Muscle layer of colon (tissue), 2 donors: ENCODE data around the gene SUPT3H.
"Not testable (repeated sequence)": the region's sequence is repeated elsewhere in the genome, so short reads cannot be mapped to it uniquely, and the experiment has no call there.

Experiments
- H3K27ac ChIP-seq: one replicate; pipeline ENCODE4 v1.7.0; 2013; ENCODE audit warnings: low read depth, mild to moderate bottlenecking, low read length, moderate library complexity
- H3K27me3 ChIP-seq, 2 donors: one replicate each; pipeline ENCODE4 v1.7.0; 2013; ENCODE audit warnings: low read length in 2 of 2, mild to moderate bottlenecking in 2 of 2; ENCODE audit not compliant: insufficient read depth in 2 of 2, control insufficient read depth in 1 of 2
- H3K36me3 ChIP-seq: one replicate; pipeline ENCODE4 v1.7.0; 2013; ENCODE audit warnings: mild to moderate bottlenecking, low read length; ENCODE audit not compliant: insufficient read depth
- H3K4me1 ChIP-seq: one replicate; pipeline ENCODE4 v1.7.0; 2013; ENCODE audit warnings: mild to moderate bottlenecking, low read length; ENCODE audit not compliant: insufficient read depth
- H3K4me3 ChIP-seq, 2 donors: one replicate each; pipeline ENCODE4 v1.7.0; 2013; ENCODE audit warnings: low read length in 2 of 2, low read depth in 1 of 2, mild to moderate bottlenecking in 1 of 2, moderate library complexity in 1 of 2
- H3K9ac ChIP-seq: one replicate; pipeline ENCODE4 v1.7.0; 2013; ENCODE audit warnings: low read length
- H3K9me3 ChIP-seq: one replicate; pipeline ENCODE4 v1.7.0; 2013; ENCODE audit warnings: mild to moderate bottlenecking, low read length
- donor health status: abdominal sarcoma.
- donor health status: Adenocarcinoma of cecum.

SUPT3H gene

GRCh38 chr6:45192556-45192955 is 185.2 kb downstream of the SUPT3H start:
- Histone ChIP-seq H3K9me3 (no peaks in the 10 kb centered on the region), H3K9ac (no peak overlapping the region), H3K27ac (no peak overlapping the region), H3K4me1 (no peaks in the 10 kb centered on the region), H3K27me3 (no peaks in the 10 kb centered on the region), H3K4me3 (no peak overlapping the region), H3K36me3 (no peaks in the 10 kb centered on the region)

- Histone ChIP-seq H3K36me3 (no peaks in the 10 kb centered on the region), H3K27me3 (no peaks in the 10 kb centered on the region), H3K9me3 (no peaks in the 10 kb centered on the region), H3K9ac (no peak overlapping the region), H3K4me3 (no peak overlapping the region), H3K4me1 (no peaks in the 10 kb centered on the region), H3K27ac (no peak overlapping the region)
These were observed 186.3 kb downstream of the SUPT3H start for GRCh38 chr6:45191414-45191813.

- Histone ChIP-seq H3K4me3 (no peak overlapping the region), H3K36me3 (no peaks in the 10 kb centered on the region), H3K27me3 (no peaks in the 10 kb centered on the region), H3K4me1 (no peaks in the 10 kb centered on the region), H3K9me3 (no peaks in the 10 kb centered on the region), H3K27ac (no peak overlapping the region), H3K9ac (no peak overlapping the region)
These were observed 189.9 kb downstream of the SUPT3H start for GRCh38 chr6:45187836-45188235.

- no peak overlapping the region for H3K4me3 ChIP-seq
- no peaks in the 10 kb centered on the region for H3K4me1 ChIP-seq
- no peaks in the 10 kb centered on the region for H3K9me3 ChIP-seq
- no peaks in the 10 kb centered on the region for H3K36me3 ChIP-seq
- no peak overlapping the region for H3K27ac ChIP-seq
- H3K27me3 ChIP-seq: no peaks in the 10 kb centered on the region
- no peak overlapping the region for H3K9ac ChIP-seq
These were observed 192.1 kb downstream of the SUPT3H start for GRCh38 chr6:45185403-45186251.

- no peaks in the 10 kb centered on the region for H3K27me3 ChIP-seq
- no peaks in the 10 kb centered on the region for H3K4me1 ChIP-seq
- no peak overlapping the region for H3K4me3 ChIP-seq
- H3K9me3 ChIP-seq: no peaks in the 10 kb centered on the region
- H3K9ac ChIP-seq: no peak overlapping the region
- no peak overlapping the region for H3K27ac ChIP-seq
- no peaks in the 10 kb centered on the region for H3K36me3 ChIP-seq
These were observed 192.8 kb downstream of the SUPT3H start for GRCh38 chr6:45184937-45185336.

GRCh38 chr6:45184040-45184439 is 193.7 kb downstream of the SUPT3H start:
- no peaks in the 10 kb centered on the region for H3K4me1 ChIP-seq
- H3K27ac ChIP-seq: no peak overlapping the region
- no peaks in the 10 kb centered on the region for H3K9me3 ChIP-seq

GRCh38 chr6:45176373-45176772 is 201.4 kb downstream of the SUPT3H start:
- H3K36me3 ChIP-seq, H3K4me3 ChIP-seq, H3K9ac ChIP-seq, H3K27ac ChIP-seq, H3K9me3 ChIP-seq, H3K27me3 ChIP-seq, H3K4me1 ChIP-seq: not testable (repeated sequence)

More at GRCh38 chr6:45184040-45184439, 193.7 kb downstream of the SUPT3H start:
- no peak overlapping the region for H3K4me3 ChIP-seq
- H3K27me3 ChIP-seq: no peaks in the 10 kb centered on the region
- no peak overlapping the region for H3K9ac ChIP-seq
- no peaks in the 10 kb centered on the region for H3K36me3 ChIP-seq

- H3K36me3 ChIP-seq: no peaks in the 10 kb centered on the region
- no peaks in the 10 kb centered on the region for H3K4me1 ChIP-seq
- H3K9me3 ChIP-seq: no peaks in the 10 kb centered on the region
- no peaks in the 10 kb centered on the region for H3K27me3 ChIP-seq
- no peak overlapping the region for H3K27ac ChIP-seq
- H3K9ac ChIP-seq: no peak overlapping the region
- H3K4me3 ChIP-seq: no peak overlapping the region
These were observed 202.5 kb downstream of the SUPT3H start for GRCh38 chr6:45175272-45175671.

- no peak overlapping the region for H3K9ac ChIP-seq
- no peak overlapping the region for H3K27ac ChIP-seq
- H3K27me3 ChIP-seq: no peaks in the 10 kb centered on the region
- no peaks in the 10 kb centered on the region for H3K9me3 ChIP-seq
- no peak overlapping the region for H3K4me3 ChIP-seq
- no peaks in the 10 kb centered on the region for H3K4me1 ChIP-seq
- H3K36me3 ChIP-seq: no peaks in the 10 kb centered on the region
These were observed 203.7 kb downstream of the SUPT3H start for GRCh38 chr6:45174045-45174444.

GRCh38 chr6:45171380-45171779 is 206.4 kb downstream of the SUPT3H start:
- no peaks in the 10 kb centered on the region for H3K36me3 ChIP-seq
- H3K9ac ChIP-seq: no peak overlapping the region
- H3K27me3 ChIP-seq: no peaks in the 10 kb centered on the region
- no peaks in the 10 kb centered on the region for H3K4me1 ChIP-seq
- no peaks in the 10 kb centered on the region for H3K9me3 ChIP-seq
- H3K27ac ChIP-seq: no peak overlapping the region
- H3K4me3 ChIP-seq: no peak overlapping the region

- H3K27ac ChIP-seq: no peak overlapping the region
These were observed 207.4 kb downstream of the SUPT3H start for GRCh38 chr6:45170309-45170708.

GRCh38 chr6:45169815-45170214 is 207.9 kb downstream of the SUPT3H start:
- H3K9me3 ChIP-seq: no peaks in the 10 kb centered on the region
- H3K27me3 ChIP-seq: no peaks in the 10 kb centered on the region
- no peaks in the 10 kb centered on the region for H3K4me1 ChIP-seq
- H3K4me3 ChIP-seq: no peak overlapping the region
- no peak overlapping the region for H3K27ac ChIP-seq
- H3K36me3 ChIP-seq: no peaks in the 10 kb centered on the region
- H3K9ac ChIP-seq: no peak overlapping the region

More at GRCh38 chr6:45170309-45170708, 207.4 kb downstream of the SUPT3H start:
- Histone ChIP-seq H3K4me1 (no peaks in the 10 kb centered on the region), H3K27me3 (no peaks in the 10 kb centered on the region), H3K9me3 (no peaks in the 10 kb centered on the region), H3K9ac (no peak overlapping the region), H3K4me3 (no peak overlapping the region), H3K36me3 (no peaks in the 10 kb centered on the region)
